GM12878 (cell line): Measurements from ENCODE around the gene PPFIA4. TPM values are rescaled to one million over a fixed set of nuclear protein-coding genes. Genes with fewer than 3 reads are reported as not detected.

Experiments
- ATAC-seq: fragments of 200-7000 bp; cut with Tn5 transposase; 3 replicates; pipeline ENCODE4 v1.9.1; 2020; ENCODE audit warnings: mild to moderate bottlenecking, moderate library complexity
- BruUV-seq: library from RNA; stranded (reverse); fragments of 400-500 nt; replicated peaks from 2 replicates; lab custom pipeline; 2021; lab: Mats Ljungman, UMichigan
- CTCF ChIA-PET: fragments of 300-600 bp; sonication (Branson Sonifier 250); formaldehyde crosslinking; extraction: SDS; loops from one replicate; lab custom pipeline; 2021; ENCODE audit warnings: inconsistent platforms; lab: Yijun Ruan, JAX
- POLR2A ChIA-PET: fragments of 350-600 bp; formaldehyde crosslinking; extraction: SDS; loops from one replicate; lab custom pipeline; 2021; ENCODE audit warnings: inconsistent platforms; lab: Charles Lee
- RAD21 ChIA-PET: fragments of 300-600 bp; sonication (Branson Sonifier 250); formaldehyde crosslinking; loops from one replicate; lab custom pipeline; 2023; ENCODE audit warnings: antibody characterized with exemption; ENCODE audit not compliant: unreplicated experiment; lab: Charles Lee
- SMC1A ChIA-PET: fragments of 300-600 bp; sonication (Branson Sonifier 250); formaldehyde crosslinking; loops from one replicate; lab custom pipeline; 2023; ENCODE audit not compliant: unreplicated experiment, uncharacterized antibody; lab: Charles Lee
- DNase-seq: peaks from one replicate; pipeline ENCODE4 v3.0.0-alpha.2; 2011; ENCODE audit warnings: low read depth, low spot score
- FAIRE-seq: peaks from 3 replicates; lab custom pipeline; 2011; peaks lifted over from hg19 to GRCh38; lab: Jason Lieb, UNC
- H2AFZ ChIP-seq: 2 replicates; pipeline ENCODE4 v1.6.0; 2011; ENCODE audit warnings: low read depth, low read length, control low read depth; ENCODE audit not compliant: control insufficient read depth
- H3K27ac ChIP-seq: 2 replicates; pipeline ENCODE4 v1.5.1; 2011; ENCODE audit warnings: control low read depth; ENCODE audit not compliant: control insufficient read depth, insufficient read depth
- H3K27me3 ChIP-seq, 2 experiments: replicated peaks in 1 of 2; 2 replicates each; pipeline versions ENCODE4 v1.6.0 to v1.6.1; 2011; ENCODE audit warnings: low read length in 1 of 2; ENCODE audit not compliant: control insufficient read depth in 2 of 2, insufficient read depth in 2 of 2
- H3K36me3 ChIP-seq, 2 experiments: 2 replicates each; pipeline ENCODE4 v1.5.1; 2011; ENCODE audit warnings: low read length in 1 of 2; ENCODE audit not compliant: control insufficient read depth in 2 of 2, insufficient read depth in 2 of 2
- H3K4me1 ChIP-seq: 2 replicates; pipeline ENCODE4 v1.6.1; 2011; ENCODE audit warnings: mild to moderate bottlenecking, low read length, moderate library complexity, mixed read lengths; ENCODE audit not compliant: control insufficient read depth, insufficient read depth
- H3K4me2 ChIP-seq: 2 replicates; pipeline ENCODE4 v1.6.0; 2011; ENCODE audit warnings: control low read depth; ENCODE audit not compliant: control insufficient read depth, insufficient read depth
- H3K4me3 ChIP-seq: fragments of 200-600 bp; sonication (generic); 2 replicates; pipeline ENCODE4 v1.5.1; 2016
- H3K79me2 ChIP-seq: 2 replicates; pipeline ENCODE4 v1.6.0; 2011; ENCODE audit warnings: low read length; ENCODE audit not compliant: control insufficient read depth, insufficient read depth
- H3K9ac ChIP-seq: 2 replicates; pipeline ENCODE4 v1.8.0; 2011; ENCODE audit warnings: low read length, control low read depth, mixed read lengths; ENCODE audit not compliant: control insufficient read depth, insufficient read depth
- H3K9me3 ChIP-seq: replicated peaks from 3 replicates; pipeline ENCODE4 v1.5.1; 2011; ENCODE audit warnings: mild to moderate bottlenecking, low read length; ENCODE audit not compliant: control insufficient read depth, insufficient read depth
- H4K20me1 ChIP-seq: 2 replicates; pipeline ENCODE4 v1.6.0; 2011; ENCODE audit not compliant: control insufficient read depth, insufficient read depth
- ESRRA ChIP-seq: IDR thresholded peaks from 2 replicates; pipeline ENCODE4 v1.6.1; 2012; ENCODE audit warnings: mild to moderate bottlenecking, low read length, improper control_type of control experiment
- HDAC6 ChIP-seq: fragments of 200-600 bp; sonication (generic); IDR thresholded peaks from one replicate; pipeline ENCODE4 v1.8.0; 2017; ENCODE audit warnings: antibody characterized with exemption; ENCODE audit not compliant: unreplicated experiment
- KDM1A ChIP-seq: fragments of 200-600 bp; sonication (generic); IDR thresholded peaks from 2 replicates; pipeline ENCODE4 v1.6.1; 2016; ENCODE audit warnings: borderline replicate concordance
- RAD51 ChIP-seq: fragments of 450-650 bp; IDR thresholded peaks from 2 replicates; pipeline ENCODE4 v1.6.1; 2016; ENCODE audit warnings: moderate library complexity, mild to moderate bottlenecking, inconsistent platforms
- SMARCA5 ChIP-seq: fragments of 450-650 bp; IDR thresholded peaks from 2 replicates; pipeline ENCODE4 v1.6.1; 2017; ENCODE audit warnings: mild to moderate bottlenecking
- YY1 ChIP-seq: IDR thresholded peaks from 2 replicates; pipeline ENCODE4 v1.6.1; 2011; ENCODE audit warnings: low read depth, mild to moderate bottlenecking, low read length
- WGBS: methylation state at CpG from one replicate; pipeline ENCODE4 v1.1.6; 2016; ENCODE audit warnings: low lambda C conversion rate; ENCODE audit not compliant: insufficient replicate concordance, insufficient coverage; ENCODE audit errors: missing lambda C conversion rate; 5-methylcytosine and 5-hydroxymethylcytosine counted together
- in situ Hi-C: fragments of 300-500 bp; cut with MboI; formaldehyde crosslinking; loops from 9 replicates; pipeline ENCODE4 v1.14.3; 2018; ENCODE audit warnings: mixed read lengths
- intact Hi-C: fragments of 100-400 bp; cut with micrococcal nuclease; formaldehyde crosslinking; loops from one replicate; pipeline ENCODE4 v1.14.2; 2022; ENCODE audit not compliant: unreplicated experiment
- polyA plus RNA-seq, 11 experiments: library from polyadenylated mRNA; depleted of rRNA in 4 of 11; unstranded in 6 of 11; stranded (reverse) in 5 of 11; fragments of >200 nt; fragmentation: Nextera tagmentation in 4 of 11; fragmentation: Illumina TruSeq in 1 of 11; extraction: Ambion mirVana in 4 of 11; extraction: Trizol in 1 of 11; gene quantifications; 1 replicate in 1 of 11; 2 replicates in 10 of 11; pipeline versions ENCODE4 v1.2.1 to v1.2.3, GENCODE V29; 2011 to 2016; ENCODE audit warnings: inconsistent platforms in 2 of 11, missing spikeins in 2 of 11, low read depth in 1 of 11
- total RNA-seq, 4 experiments: library from RNA; depleted of rRNA in 3 of 4; stranded (reverse); fragments of >200 nt in 3 of 4; fragmentation: Illumina TruSeq in 1 of 4; extraction: Trizol in 1 of 4; gene quantifications; 2 replicates each; pipeline versions ENCODE4 v1.2.1 to v1.2.3, GENCODE V29; 2013 to 2021
- TF ChIP-seq, protein P1 (sequence below): IDR thresholded peaks from 2 replicates; pipeline ENCODE4 v1.6.1; 2012; ENCODE audit warnings: mild to moderate bottlenecking, low read depth, low read length
- TF ChIP-seq, protein P2 (sequence below): fragments of 450-650 bp; IDR thresholded peaks from 2 replicates; pipeline ENCODE4 v1.6.1; 2018; ENCODE audit warnings: borderline replicate concordance, mild to moderate bottlenecking; ENCODE audit not compliant: partially characterized antibody

PPFIA4 gene
- total and polyA plus RNA-seq, 10 of the 15 experiments (the other 5 are each of a cell fraction or from before 2014, with no cell fraction given), result 0.02 to 19.7 (median 0.34) TPM; not detected in 1

- intact Hi-C loops, result no loop called here
- ChIA-PET RAD21 (interaction anchor here (1.3 kb wide), 1 partner anchor 95 kb away, joined by 4 read pairs; no protein-coding TSS in a partner anchor), POLR2A (no interaction called here), CTCF (interaction anchor here (0.7 to 1.4 kb wide), 3 partner anchors 38 to 140 kb away, joined by 3 to 4 read pairs (median 3); no protein-coding TSS in a partner anchor), SMC1A (no interaction called here)
- no peaks in the 10 kb centered on the region for H3K79me2 ChIP-seq
- no peak for FAIRE-seq
- no peak for DNase-seq
- H3K36me3 ChIP-seq, result no peaks in the 10 kb centered on the region
- peaks cover 3 to 15% of the 10 kb centered on the region in 2 experiments; a peak in 2 of 4 replicates for H3K27me3 ChIP-seq
- WGBS, result 48% methylated on average over 2 of the region's 2 CpGs
- no peak overlapping the region for H3K4me2 ChIP-seq
- in situ Hi-C loops, result no loop called here
- H3K4me1 ChIP-seq, result no peaks in the 10 kb centered on the region
- BruUV-seq, result TSS peak; percentile 53
- no peaks in the 10 kb centered on the region; the same call in 1 of the 2 replicates for H4K20me1 ChIP-seq
- TF ChIP-seq ESRRA (no peak), KDM1A (no peak), HDAC6 (no peak), YY1 (no peak), SMARCA5 (no peak), RAD51 (no peak)
- TF ChIP-seq, protein P1, sequence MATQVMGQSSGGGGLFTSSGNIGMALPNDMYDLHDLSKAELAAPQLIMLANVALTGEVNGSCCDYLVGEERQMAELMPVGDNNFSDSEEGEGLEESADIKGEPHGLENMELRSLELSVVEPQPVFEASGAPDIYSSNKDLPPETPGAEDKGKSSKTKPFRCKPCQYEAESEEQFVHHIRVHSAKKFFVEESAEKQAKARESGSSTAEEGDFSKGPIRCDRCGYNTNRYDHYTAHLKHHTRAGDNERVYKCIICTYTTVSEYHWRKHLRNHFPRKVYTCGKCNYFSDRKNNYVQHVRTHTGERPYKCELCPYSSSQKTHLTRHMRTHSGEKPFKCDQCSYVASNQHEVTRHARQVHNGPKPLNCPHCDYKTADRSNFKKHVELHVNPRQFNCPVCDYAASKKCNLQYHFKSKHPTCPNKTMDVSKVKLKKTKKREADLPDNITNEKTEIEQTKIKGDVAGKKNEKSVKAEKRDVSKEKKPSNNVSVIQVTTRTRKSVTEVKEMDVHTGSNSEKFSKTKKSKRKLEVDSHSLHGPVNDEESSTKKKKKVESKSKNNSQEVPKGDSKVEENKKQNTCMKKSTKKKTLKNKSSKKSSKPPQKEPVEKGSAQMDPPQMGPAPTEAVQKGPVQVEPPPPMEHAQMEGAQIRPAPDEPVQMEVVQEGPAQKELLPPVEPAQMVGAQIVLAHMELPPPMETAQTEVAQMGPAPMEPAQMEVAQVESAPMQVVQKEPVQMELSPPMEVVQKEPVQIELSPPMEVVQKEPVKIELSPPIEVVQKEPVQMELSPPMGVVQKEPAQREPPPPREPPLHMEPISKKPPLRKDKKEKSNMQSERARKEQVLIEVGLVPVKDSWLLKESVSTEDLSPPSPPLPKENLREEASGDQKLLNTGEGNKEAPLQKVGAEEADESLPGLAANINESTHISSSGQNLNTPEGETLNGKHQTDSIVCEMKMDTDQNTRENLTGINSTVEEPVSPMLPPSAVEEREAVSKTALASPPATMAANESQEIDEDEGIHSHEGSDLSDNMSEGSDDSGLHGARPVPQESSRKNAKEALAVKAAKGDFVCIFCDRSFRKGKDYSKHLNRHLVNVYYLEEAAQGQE, result no peak
- TF ChIP-seq, protein P2, sequence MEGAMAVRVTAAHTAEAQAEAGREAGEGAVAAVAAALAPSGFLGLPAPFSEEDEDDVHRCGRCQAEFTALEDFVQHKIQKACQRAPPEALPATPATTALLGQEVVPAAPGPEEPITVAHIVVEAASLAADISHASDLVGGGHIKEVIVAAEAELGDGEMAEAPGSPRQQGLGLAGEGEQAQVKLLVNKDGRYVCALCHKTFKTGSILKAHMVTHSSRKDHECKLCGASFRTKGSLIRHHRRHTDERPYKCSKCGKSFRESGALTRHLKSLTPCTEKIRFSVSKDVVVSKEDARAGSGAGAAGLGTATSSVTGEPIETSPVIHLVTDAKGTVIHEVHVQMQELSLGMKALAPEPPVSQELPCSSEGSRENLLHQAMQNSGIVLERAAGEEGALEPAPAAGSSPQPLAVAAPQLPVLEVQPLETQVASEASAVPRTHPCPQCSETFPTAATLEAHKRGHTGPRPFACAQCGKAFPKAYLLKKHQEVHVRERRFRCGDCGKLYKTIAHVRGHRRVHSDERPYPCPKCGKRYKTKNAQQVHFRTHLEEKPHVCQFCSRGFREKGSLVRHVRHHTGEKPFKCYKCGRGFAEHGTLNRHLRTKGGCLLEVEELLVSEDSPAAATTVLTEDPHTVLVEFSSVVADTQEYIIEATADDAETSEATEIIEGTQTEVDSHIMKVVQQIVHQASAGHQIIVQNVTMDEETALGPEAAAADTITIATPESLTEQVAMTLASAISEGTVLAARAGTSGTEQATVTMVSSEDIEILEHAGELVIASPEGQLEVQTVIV, result no peak
- no peak for ATAC-seq
- H3K9me3 ChIP-seq, result no peaks in the 10 kb centered on the region
- no peak overlapping the region for H3K27ac ChIP-seq
- H3K9ac ChIP-seq, result no peak overlapping the region
- H2AFZ ChIP-seq, result no peak overlapping the region
- no peak overlapping the region for H3K4me3 ChIP-seq
Measured at GRCh38 chr1:203077956-203078355, 51.7 kb downstream of the PPFIA4 start.
